CMK (cell line): ENCODE data around the gene PCSK4.
"Not testable (repeated sequence)": the region's sequence is repeated elsewhere in the genome, so short reads cannot be mapped to it uniquely, and the experiment has no call there.

Experiments used
- DNase-seq: peaks from one replicate; pipeline ENCODE4 v3.0.0-alpha.2; 2010; ENCODE audit warnings: low read depth

The PCSK4 gene

DNA sequence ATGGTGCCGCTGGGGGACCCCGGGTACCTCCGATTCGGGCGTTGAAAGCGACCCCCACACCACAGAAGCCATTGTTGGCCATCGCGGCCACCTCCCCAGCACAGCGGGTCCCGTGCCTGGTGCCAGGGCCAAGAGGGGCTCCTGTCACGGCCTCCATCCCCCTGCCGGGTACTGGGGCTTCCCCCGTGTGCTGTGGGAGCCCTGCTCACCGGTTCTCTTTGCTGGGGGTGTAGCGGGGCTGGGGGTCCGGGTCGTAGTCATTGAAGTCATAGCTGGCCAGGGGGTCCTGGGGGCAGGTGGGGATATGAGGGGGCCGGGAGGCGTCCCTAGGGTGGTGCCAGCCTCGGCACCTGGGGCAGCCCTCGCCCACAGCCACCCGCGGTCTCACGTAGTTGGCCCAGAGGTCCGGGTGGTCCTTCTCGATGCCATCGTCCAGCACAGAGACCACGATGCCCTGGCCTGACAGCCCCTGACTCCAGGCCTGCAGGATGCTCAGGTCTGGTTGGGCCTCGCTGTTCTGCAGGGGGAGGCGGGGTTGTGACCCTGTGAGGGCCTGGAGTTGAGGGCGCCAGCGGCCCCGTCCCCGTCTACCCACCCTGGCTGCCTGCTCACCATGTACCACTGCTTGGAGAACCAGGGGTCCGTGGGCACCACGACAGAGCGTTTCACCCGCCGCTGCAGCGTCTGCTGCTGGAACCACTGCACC lies 2.4 kb downstream of the PCSK4 start:
- no peak for DNase-seq

DNA sequence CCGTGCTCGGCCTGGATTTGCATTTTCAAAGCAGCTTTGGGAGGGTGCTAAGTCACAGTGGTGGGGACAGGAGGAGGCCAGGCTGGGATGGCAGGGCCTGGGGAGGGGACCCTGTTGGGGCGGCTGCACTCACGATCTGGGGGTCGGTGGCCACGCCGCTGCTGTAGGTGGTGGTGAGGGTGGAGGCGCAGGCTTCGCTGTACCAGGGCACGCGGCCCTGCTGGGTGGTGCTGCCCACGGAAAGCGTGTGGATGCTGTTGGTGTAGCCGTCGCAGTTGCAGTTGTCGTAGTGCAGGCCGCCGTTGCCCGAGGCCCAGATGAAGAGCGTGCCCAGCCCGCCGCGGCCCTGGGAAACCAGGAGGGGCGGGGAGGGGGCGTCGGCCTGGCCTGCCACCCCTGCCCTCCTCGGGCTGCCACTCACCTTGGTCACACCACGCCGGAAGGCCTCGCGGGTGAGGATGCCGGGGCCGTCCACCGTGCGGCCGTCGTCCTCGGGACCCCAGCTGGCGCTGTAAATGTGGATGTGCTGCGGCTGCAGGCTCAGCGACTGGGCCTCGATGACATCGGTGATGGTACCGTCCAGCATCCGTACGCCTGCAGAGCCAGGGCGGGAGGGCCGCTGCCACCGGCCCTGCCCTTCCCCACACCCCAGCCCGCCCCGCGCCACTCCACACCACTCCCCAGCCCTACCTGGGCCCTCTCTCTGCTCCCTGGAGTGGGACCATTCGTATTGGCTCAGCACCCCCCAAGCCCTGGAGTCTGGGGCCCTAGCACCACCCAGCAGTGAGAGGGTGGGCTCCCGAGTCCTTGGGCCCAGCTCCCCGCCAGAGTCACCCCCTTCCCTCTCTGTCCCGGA lies 3.2 kb downstream of the PCSK4 start:
- DNase-seq: no peak

DNA sequence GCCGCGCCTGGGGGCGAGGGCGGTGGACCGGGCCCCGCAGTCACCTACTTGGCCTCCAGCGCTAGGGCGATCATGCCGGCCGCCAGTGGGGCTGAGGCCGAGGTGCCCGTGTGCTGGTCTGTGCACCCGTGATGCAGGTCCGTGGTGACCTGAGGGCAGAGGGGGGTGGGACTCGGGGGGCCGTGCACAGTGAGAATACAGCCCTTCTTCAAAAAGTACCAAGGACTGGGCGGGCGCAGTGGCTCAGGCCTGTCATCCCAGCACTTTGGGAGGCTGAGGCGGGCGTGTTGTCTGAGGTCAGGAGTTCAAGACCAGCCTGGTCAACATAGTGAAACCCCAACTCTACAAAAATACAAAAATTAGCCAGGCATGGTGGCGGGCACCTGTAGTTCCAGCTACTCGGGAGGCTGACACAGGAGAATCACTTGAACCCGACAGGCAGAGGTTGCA lies 6.1 kb downstream of the PCSK4 start:
- no peak for DNase-seq

DNA sequence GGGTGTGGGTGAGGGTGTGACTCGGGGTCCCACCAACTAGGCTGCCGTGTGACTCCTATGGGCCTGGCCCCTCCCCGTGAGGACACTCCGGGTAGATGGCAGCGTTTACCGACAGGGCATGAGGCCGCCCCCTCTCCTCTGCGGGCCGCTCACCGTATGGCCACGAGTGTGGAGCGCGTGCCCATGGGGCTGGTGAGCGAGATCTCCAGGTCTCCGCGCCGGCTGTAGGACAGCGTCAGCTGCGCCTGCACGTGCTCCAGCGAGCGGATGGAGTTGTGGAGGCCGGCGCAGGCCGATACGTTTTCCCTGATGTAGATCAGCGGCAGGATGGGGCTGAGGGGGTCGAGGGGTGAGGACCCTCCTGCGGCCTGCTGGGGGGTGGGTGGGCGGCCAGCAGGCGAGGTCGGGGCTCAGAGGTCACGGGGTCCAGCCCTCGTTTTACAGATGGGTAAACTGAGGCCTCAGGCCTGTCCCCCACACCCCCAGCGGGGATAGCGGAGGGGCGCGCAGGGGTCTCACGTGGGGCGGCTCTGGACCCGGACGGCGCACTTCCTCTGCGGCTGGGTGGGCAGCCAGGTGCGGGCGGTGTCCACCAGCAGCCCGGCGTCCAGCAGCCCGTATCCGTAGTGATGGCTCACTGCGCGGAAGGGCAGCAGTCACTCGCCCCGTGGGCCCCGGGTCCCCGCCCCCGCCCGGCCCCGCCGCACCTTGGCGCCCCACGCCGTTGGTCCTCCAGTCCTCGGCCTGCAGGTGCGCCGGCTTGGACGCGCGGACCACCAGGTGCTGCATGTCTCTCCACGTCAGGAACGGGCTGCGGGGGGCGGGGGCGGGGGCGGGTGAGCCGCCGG lies 6.8 kb downstream of the PCSK4 start:
- DNase-seq: no peak

DNA sequence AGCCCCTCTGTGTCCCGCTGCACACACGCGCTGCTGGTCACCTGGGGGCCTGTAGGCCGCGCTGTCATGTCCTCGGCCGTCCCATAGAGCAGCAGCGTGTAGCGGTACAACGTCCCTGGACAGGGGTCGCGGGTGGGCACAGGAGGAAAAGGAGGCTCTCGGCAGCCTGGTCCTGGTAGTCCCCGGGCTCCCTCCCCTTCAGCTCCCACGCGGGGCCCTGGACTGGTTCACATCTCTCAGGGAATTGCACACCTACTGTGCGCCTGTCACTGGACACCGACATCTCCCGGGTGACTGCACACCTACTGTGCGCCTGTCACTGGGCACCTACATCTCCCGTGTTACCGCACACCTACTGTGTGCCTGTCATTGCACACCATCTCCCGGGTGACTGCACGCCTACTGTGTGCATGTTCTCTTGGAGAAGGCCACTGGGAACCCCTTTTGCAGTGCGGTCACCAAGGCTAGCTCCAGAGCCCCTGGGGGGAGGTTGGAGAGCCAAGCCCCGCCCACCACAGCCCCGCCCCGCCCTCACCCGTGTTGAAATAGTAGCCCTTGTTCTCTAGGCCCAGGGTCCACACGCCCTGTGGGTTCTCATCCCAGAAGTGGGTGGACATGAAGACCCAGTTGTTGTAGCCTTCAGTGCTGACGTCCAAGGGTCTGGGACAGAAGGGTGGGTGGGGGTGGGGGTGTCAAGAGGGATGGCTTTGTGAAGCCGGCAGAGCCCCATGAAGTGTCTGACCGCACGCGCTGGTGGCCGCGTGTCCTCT lies 7.6 kb downstream of the PCSK4 start:
- no peak for DNase-seq

DNA sequence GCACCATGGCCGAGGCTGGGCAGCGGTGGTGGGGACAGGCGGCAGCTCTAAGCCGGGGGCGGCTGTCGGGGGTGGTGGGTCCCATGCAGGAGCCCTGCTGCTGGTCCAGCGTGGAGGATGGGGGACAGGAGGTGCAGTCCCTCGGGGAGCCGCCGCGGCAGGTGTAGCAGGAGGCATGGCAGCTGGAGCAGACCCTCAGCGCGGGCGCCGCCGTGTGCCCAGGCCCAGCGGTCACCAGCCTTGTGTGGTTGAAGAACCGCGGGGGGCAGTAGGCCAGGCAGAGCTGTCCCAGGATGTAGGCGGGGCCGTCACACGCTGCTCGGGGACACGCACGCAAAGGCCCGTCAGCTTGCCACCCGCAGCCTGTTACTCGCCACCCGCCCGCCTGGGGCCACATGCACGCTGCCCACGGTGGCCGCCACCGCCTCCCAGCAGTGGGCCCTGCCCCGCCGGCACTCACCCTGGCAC lies 8.2 kb downstream of the PCSK4 start:
- no peak for DNase-seq

DNA sequence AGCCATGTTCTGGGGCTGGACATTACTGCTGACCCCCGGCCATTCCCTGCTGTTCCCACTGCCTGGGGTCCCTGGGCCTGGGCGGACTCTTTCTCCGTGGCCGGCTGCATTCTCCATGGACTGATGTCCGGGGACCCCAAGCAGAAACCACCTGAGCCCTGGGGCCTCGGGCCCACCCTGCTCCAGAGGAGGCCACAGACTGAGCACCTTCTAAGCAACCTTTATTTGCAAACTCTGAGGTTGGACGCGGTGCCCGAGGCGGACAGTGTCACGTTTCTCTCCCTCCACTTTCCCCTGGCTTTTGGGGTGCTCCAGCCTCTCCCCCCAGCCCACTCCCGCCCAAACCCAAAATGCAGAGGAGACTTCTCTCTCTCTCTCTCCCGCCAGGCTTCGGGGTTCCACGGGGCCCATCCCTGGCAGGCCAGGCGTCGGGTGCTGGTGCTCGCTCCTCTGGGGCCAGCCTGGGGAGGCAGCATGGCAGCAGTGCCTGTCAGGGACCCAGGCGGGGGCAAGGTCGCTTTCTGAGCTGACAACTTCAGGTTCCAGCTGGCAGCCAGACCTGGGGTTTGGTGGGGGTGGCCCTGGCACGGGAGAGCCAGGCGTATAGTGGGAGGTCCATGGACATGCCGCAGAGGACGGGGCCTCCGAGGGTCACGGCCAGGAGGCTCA lies 8.8 kb downstream of the PCSK4 start:
- no peak for DNase-seq

DNA sequence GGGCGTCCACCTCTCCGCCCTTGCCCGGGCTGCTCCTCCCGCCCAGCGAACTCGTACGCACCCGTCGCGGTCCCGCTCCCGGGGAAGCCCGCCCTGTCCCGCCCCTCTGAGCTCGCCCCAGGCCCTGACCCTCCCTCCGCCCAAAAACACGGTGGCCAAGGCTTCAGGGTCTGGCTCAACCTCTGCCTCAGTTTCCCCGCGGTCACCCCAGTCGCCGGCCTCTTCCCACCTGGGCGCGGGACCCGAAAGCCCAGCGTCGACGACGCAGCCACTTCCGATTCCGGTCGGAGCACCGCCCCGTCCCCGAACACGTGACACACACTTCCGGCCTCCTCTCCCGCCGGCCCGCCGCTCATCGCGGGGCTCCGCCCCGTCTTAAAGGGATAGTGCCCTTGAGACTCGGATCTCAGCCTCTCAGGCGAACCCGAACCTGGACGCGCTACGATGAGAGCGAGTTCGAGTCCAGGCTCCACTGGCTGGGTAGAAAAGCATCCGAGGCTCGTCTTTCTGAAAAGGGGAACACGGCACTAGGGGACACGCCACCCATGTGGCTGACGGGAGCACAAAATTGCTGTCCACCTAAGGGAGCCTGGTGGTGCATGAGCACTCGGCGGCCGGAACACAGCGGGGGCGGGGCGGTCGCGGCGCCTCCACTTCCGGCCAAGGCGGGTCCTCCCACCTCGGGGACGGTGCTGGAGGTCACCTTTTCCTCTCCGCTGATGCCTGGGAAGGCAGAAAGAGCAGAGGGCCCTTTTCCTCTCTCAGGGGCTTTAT lies 11.0 kb downstream of the PCSK4 start, which contains the start of gene C19orf25:
Gene C19orf25, minus strand, starts transcription at position 282 of the 774 bp plus-strand sequence. CDS start 312 bp downstream, outside the sequence.
- peak; percentile 82 for DNase-seq

DNA sequence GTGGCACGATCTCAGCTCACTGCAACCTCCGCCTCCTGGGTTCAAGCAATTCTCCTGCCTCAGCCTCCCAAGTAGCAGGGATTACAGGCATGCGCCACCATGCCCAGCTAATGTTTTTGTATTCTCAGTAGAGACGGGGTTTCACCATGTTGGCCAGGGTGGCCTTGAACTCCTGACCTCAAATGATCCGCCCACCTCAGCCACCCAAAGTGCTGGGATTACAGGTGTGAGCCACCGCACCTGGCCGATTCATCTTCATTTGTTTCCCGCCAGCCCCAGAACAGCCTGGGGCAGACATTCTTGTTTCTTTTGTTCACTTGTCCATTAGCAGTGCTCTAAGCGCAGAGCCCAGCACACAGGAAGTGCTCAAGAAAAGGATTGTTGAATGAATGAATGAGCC lies 13.1 kb downstream of the PCSK4 start:
- not testable (repeated sequence) for DNase-seq

DNA sequence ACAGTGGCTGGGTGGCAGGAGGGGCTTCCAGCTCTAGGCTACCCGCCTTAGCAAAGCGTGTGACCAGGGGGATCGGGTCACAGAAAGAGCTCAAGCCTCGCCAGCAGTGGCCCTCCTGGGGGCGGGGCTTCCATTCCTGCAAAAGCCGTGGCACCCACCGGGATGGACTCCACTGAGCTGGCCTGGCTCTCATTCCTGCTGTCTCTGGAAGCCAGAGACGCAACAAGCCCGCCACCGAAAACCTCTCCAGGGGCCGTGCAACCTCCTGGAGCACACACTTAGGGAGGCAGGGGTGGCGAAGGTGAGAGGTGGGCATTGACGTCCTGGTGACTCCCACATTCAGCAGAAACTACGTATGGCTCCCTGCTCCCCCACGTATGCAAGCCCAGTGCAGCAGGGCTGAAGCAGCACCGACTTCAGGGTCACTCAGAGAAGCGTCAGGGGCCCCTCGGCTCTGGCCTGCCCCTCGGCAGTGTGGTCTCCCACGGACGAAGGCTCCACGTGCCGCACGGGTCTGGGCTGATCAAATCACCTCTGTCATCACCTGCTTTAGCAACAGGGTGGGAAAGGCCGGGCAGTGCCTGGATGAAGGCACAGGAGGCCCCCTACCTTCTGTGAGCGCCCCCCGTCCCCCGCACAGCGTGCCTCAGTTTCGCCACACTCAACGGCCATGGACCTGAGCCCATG lies 14.3 kb downstream of the PCSK4 start:
- DNase-seq: no peak

DNA sequence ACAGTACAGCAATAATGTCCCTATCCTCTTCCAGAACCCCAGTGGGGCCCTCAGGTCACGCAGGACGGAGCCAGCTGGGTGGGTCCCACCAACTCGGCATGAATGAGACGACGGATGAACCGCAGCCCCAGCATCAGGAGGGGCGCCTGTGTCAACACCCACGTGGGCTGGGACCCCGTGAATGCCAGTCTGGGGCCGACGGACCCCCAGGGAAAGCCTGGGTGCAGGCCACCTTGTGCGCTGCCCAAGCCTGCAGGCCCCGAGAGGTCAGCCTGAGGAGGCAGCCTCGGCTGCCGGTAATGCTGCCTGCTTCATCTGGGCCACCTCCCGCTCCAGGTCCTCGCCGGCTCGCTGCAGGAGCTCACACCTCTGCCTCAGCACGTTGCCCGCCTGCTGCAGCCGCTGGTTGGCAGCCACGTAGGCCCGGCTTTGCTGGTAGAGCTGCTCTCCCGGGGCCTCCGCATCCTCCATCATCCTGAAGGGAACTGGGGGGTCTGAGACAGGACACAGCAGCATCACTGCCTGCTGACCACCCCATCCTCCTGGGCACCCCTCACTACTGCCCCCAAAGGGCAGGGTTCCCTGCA lies 15.3 kb downstream of the PCSK4 start:
- no peak for DNase-seq

DNA sequence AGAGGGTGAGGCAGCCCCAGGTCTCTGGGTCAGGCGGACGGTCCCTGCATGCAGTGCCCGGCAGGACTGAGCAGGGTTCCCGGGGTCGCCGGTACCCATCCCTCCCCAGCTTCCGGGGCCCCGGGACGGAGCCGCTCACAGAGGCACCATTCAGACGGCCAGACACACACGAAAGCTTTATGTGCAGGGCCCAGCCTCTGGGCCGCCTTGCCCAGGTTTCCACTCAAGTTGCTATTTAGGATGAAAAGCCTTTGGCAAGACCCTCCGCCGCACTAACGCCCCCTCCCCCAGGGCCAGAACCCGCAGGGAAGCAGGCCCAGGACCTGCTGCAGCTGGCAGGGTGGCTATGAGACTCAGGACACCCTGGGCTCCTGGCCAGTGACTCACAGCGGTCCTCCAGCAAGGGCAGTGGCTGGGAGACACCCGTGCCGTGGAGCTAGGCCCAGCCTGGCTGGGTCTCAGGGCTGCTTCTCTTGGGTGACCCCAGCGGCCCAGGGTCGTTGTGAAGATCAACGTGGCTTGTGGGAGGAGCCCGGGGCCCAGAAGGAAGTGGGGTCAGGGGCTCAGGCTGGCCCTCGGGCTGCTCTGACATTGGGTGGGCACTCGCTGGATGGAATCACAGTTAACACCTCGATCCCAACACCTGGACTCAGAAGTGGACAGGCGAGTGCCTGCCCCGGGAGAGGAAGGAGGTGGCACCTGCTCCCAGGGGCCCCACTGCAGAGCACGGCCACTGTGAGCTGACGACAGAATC lies 16.0 kb downstream of the PCSK4 start:
- DNase-seq: no peak

DNA sequence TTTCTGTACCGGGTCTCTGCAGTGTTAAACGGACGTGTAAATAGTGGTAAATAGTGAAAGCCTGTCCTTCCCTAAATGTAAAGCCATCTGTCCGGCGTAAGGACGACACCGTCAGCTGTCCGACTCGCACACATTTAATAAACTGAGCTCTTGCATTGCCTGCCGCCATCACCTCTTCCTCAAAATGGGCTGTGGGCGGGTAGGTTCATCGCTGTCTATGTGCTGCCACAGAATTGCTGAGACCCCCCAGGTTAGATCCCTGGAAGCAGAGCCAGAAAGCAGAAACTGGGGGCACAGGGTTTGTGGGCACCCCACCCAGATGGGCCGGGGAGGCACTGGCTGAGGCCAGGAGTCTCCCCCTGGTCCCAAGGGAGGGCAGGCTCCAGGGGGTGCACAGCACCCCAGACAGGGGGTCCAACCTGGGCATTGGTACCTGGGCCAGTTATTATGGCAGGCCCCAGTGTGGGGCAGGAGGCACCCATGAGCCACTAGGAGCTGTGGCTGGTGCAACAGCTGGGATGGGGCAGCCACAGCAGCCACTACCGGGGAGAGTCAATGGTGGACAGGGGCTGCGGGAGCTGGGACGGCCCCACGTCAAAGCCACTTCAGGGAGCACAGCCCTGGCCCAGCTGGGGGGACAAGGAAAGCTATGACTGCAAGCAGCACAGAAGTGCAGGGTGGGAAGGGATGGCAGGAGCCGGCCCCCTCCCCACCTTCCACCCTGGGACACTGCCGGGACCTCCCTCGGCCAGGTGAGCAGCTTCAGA lies 16.9 kb downstream of the PCSK4 start:
- no peak for DNase-seq

DNA sequence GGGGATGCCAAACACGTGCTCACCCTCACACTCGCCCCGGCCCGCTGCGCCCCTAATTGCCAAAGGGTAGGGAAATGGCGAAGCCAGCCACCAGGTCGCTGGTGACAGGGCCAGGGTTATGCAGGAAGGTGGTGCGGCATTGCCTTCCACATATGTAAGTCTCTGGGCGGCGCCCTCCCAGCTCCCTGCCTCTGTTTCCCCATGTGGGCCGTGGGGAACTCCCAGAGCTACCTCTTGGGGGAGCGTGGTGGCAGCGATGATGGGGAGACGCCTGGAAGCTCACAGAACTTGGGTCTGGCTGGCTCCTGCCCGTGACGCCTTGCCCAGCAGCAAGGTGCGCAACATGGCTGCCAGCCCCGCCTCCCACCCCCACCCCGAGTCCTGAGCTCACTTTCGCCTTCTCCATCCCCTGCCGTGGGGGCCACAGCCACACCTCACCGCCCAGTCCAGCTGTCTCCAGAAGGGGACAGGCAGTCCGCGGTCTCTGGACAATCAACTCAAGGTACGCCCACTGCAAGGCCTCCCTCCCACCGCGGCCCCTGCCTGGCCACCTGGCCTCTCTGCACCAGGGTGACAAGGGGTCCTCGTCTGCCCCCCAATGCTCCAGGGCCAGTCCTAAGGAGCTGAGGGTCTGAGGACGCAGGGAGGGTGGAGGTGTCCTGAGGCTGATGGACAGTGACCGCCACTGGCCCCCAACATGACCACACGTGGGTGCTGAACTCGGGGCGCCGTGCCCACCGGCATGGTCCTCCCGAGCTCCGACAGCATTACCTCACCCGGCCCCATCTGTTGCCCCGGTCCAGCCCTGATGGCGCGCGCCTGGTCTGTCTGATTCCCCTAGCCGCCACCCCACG lies 17.7 kb downstream of the PCSK4 start:
- no peak for DNase-seq

DNA sequence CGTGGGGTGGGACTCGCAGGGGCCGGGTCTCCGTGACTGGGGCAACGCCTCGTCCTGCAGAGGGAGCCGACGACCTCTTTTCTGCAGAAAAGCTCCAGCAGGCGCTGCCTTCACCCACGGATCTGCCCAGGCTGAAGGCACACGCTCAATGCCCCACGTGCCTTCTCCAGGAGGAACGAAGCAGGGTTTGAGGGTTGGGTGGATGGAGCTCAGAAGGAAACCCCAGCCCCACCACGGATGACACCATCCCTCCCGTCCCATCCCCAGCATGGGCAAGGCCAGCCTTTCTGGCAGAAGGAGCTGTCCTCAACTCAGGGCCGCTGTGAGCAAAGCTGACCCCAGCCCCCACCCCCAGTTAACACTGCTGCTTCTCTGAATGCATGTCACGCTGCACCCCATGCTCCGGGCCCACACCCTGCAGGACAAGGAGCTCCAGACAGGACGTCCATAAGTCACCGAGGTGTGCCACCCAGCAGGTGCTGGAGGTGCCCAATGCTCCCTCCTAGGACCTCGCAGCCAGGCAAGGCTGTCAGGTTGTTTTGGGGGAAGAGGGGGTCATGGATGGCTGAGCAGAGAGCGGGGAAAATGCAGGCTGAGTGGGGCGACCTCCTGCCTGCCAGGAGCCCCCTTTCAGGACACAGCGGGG lies 18.5 kb downstream of the PCSK4 start:
- no peak for DNase-seq

DNA sequence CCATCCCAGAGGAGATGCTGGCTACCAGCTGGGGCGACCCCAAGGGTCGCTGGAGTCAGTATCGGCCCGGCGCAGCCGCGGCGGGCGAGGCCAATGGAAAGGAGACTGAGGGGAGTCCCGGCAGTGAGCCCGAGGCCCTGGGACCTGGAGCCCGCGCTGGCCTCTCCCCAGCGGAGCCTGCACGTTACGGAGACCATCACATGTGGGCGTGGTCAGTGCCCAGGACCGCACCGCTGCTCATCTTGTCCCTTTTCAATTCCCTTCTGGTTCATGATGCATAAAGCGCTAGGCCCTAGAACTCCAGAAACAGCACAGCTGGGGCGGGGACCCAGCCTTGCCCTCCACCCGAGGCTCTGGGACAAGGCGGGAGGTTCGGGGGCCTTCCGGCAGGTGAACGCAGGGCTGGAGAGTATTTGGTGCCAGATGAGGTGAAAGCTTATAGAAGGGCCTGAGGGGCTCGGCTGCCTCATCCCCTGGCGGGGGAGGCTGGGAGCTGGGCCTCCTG lies 19.1 kb downstream of the PCSK4 start:
- no peak for DNase-seq
